Mesothelial cell of epicardium (in vitro differentiated cells): ENCODE measurements around the gene ITGB8. TPM values are rescaled to one million over a fixed set of nuclear protein-coding genes. Genes with fewer than 3 reads are reported as not detected.

Experiments
- DNase-seq, 2 experiments: peaks; one replicate each; pipeline ENCODE4 v3.0.0; 2021; ENCODE audit warnings: low spot score in 2 of 2; ENCODE audit not compliant: unreplicated experiment in 2 of 2
- H3K27ac Mint-ChIP-seq: 2 replicates; pipeline ENCODE4 v1.8.0; 2021; ENCODE audit warnings: mixed read lengths
- H3K27me3 Mint-ChIP-seq: 2 replicates; pipeline ENCODE4 v1.8.0; 2021; ENCODE audit warnings: low read depth, mixed read lengths
- H3K36me3 Mint-ChIP-seq: 2 replicates; pipeline ENCODE4 v1.8.0; 2021; ENCODE audit warnings: mixed read lengths
- H3K4me1 Mint-ChIP-seq: 2 replicates; pipeline ENCODE4 v1.8.0; 2021; ENCODE audit warnings: mixed read lengths
- H3K4me3 Mint-ChIP-seq: 2 replicates; pipeline ENCODE4 v1.8.0; 2021; ENCODE audit warnings: mild to moderate bottlenecking, moderate library complexity, mixed read lengths
- H3K9me3 Mint-ChIP-seq: 2 replicates; pipeline ENCODE4 v1.8.0; 2021; ENCODE audit warnings: mixed read lengths
- total RNA-seq: library from RNA; stranded (reverse); gene quantifications from 3 replicates; pipeline ENCODE4 v1.2.1, GENCODE V29; 2021
- TF ChIP-seq, protein P1 (sequence below): fragments of 200-600 bp; sonication (generic); IDR thresholded peaks from one replicate; pipeline ENCODE4 v1.5.0; 2021; ENCODE audit warnings: antibody characterized with exemption; ENCODE audit not compliant: unreplicated experiment

Gene ITGB8
- 15.3 to 15.6 TPM (median 15.3 TPM) in 3 replicates for total RNA-seq

DNA sequence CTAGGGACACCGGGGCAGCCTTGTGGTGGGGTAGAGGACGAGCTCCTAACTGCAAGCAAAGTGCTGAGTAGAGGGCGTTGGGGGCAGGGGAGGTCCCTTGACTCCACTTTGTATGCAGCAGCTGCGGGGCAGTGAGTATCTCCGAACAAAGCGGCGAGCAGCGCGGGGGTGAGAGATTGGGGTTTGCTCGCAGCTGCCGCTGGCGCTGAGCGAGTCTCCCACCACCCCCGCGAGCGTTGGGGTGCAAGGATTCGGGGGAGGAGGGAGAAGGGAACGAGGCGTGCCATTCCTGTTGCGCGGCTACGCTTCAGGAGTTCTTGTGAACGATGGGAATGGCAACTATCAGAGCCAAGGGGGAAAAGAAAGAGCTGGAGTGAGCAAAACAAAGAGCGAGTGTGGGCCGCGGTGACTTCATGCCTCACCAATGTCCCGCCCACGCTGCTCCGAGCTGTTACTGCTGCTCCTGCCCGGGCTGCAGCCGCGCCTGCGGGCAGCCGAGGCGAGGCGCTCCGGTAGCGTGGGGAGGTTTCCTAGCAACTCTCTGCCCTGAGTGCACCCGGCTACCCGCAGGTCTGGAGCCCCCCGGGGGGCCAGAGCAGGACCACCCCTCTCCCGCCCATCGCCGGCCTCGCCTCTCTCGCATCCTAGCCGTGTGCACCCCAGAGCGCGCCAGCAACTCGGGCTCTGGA lies at the start of gene ITGB8:
Gene ITGB8, plus strand, starts transcription at position 662 of the 689 bp plus-strand sequence. CDS start 907 bp downstream, outside the sequence.
- H3K9me3 Mint-ChIP-seq, result no peaks in the 10 kb centered on the region
- H3K4me1 Mint-ChIP-seq, result peaks cover 47% of the 10 kb centered on the region
- peak within 1 kb of the TSS; percentile 91 for H3K4me3 Mint-ChIP-seq
- no peaks in the 10 kb centered on the region for H3K36me3 Mint-ChIP-seq
- H3K27me3 Mint-ChIP-seq, result no peaks in the 10 kb centered on the region
- H3K27ac Mint-ChIP-seq, result peak within 1 kb of the TSS; percentile 100
- peak; percentile 74 to 86 for DNase-seq
- TF ChIP-seq, protein P1, sequence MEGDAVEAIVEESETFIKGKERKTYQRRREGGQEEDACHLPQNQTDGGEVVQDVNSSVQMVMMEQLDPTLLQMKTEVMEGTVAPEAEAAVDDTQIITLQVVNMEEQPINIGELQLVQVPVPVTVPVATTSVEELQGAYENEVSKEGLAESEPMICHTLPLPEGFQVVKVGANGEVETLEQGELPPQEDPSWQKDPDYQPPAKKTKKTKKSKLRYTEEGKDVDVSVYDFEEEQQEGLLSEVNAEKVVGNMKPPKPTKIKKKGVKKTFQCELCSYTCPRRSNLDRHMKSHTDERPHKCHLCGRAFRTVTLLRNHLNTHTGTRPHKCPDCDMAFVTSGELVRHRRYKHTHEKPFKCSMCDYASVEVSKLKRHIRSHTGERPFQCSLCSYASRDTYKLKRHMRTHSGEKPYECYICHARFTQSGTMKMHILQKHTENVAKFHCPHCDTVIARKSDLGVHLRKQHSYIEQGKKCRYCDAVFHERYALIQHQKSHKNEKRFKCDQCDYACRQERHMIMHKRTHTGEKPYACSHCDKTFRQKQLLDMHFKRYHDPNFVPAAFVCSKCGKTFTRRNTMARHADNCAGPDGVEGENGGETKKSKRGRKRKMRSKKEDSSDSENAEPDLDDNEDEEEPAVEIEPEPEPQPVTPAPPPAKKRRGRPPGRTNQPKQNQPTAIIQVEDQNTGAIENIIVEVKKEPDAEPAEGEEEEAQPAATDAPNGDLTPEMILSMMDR, result no peak

DNA sequence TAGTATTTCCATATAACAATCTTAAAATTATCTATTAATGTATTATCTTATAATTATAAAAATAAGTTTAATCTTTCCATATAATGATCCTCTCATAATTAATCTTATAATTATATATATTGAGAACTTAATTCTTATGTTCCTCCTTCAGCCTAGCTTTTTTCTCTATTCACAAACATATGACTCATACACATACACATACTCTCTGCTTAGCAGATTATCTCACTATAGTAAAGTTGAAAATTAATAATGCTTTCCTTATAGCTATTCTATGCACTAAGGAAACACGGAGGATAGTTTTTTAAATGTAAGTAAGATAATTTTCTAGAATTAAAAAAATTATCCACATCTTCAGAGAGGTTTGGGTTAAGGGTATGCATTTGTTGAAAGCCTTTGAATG lies 47.7 kb upstream of the ITGB8 start:
- H3K36me3 Mint-ChIP-seq, result no peaks in the 10 kb centered on the region
- H3K27me3 Mint-ChIP-seq, result no peaks in the 10 kb centered on the region
- no peak for DNase-seq
- peaks cover 18% of the 10 kb centered on the region for H3K4me1 Mint-ChIP-seq
- H3K4me3 Mint-ChIP-seq, result no peak overlapping the region
- H3K27ac Mint-ChIP-seq, result no peak overlapping the region
- H3K9me3 Mint-ChIP-seq, result no peaks in the 10 kb centered on the region
- TF ChIP-seq, protein P1, result no peak

DNA sequence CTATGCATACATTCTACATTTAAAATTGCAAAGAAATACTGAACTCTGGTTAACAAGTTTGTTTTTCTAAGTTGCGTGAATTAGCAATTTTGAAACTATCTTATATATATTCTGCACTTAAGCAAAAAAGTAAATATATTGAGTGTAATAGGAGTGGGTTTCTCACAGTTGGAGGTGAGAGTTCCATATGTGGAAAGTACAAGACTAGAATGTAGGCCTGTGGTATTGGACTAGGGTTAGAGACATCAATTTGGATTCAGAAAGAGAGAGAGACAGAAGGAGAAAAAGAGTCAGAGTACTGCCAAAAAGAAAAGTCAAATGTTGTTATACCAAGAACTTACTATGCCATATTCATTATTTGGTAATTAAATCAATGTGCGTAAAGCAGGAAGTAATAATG lies 47.3 kb upstream of the ITGB8 start:
- H3K36me3 Mint-ChIP-seq, result no peaks in the 10 kb centered on the region
- no peaks in the 10 kb centered on the region for H3K9me3 Mint-ChIP-seq
- no peak overlapping the region for H3K27ac Mint-ChIP-seq
- TF ChIP-seq, protein P1, result no peak
- H3K4me3 Mint-ChIP-seq, result no peak overlapping the region
- H3K27me3 Mint-ChIP-seq, result no peaks in the 10 kb centered on the region
- DNase-seq, result no peak
- peaks cover 19% of the 10 kb centered on the region for H3K4me1 Mint-ChIP-seq

DNA sequence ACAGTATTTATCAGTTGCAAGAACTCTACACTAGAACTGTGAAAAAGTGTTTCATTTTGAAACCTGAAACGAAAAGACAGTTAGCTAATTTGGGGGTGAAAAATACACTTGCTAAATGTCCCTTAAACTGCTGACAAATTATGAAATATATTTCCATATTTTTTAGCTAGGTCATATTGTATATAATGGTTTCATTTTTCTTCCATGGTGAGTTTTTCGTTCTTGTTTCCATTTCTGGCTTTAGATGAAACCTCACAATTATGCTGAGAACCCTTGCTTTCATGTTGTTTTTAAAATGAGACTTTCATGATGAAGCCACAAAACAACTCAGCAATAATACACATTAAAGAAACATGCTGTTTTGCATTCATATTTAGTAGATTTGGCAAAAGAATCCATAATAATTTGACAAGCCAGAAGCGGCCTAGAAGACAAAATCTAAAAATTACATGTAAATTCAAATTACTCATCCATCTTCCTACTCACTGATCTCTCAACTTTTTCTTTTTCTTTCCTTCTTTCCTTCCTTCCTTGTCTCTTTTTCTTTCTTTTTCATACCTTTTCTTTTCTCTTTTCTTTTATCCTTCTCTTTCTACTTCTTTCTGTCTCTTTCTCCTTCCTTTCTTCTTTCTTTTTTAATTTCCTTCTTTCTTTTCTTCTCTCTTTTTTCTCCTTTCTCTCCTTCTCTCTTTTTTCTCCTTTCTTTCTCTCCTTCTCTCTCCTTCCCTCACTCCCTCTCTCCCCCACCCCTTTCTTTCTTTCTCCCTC lies 46.5 kb upstream of the ITGB8 start:
- Mint-ChIP-seq H3K4me3 (no peak overlapping the region), H3K9me3 (peaks cover 3% of the 10 kb centered on the region)

DNA sequence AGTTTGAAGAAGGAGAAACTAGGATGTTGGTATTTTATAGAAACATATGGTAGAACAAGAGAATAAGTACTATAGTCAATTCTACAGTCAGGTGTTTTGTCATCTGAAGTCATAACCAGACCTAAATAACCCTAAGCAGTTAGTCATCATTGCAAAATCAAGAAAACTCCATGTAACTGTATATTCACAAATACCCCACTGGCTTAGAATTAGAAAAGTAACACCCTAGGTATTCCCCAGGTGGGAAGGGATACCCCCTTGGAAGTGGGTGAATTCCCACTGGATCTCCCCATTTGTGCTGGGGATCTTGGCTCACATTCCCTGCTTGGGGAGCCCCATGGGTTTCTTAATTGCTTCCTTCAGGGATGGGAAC lies 45.9 kb upstream of the ITGB8 start:
- peaks cover 3% of the 10 kb centered on the region for H3K9me3 Mint-ChIP-seq
- no peaks in the 10 kb centered on the region for H3K36me3 Mint-ChIP-seq
- TF ChIP-seq, protein P1, result no peak
- H3K27me3 Mint-ChIP-seq, result no peaks in the 10 kb centered on the region
- peaks cover 19% of the 10 kb centered on the region for H3K4me1 Mint-ChIP-seq
- H3K4me3 Mint-ChIP-seq, result no peak overlapping the region
- H3K27ac Mint-ChIP-seq, result no peak overlapping the region
- no peak for DNase-seq

More for the DNA sequence above, 46.5 kb upstream of the ITGB8 start:
- no peak overlapping the region for H3K27ac Mint-ChIP-seq
- no peaks in the 10 kb centered on the region for H3K36me3 Mint-ChIP-seq
- no peaks in the 10 kb centered on the region for H3K27me3 Mint-ChIP-seq
- peaks cover 19% of the 10 kb centered on the region for H3K4me1 Mint-ChIP-seq
- no peak for DNase-seq
- TF ChIP-seq, protein P1, result no peak
